NCI-H446 (cell line): ENCODE measurements around the gene TGFB2.

Experiments
- DNase-seq, 2 experiments: peaks; one replicate each; lab custom pipeline; 2025; lab: John Stamatoyannopoulos, UW

The TGFB2 gene

GRCh38 chr1:218336328-218336727 is 8.8 kb upstream of the TGFB2 start:
- no peak for DNase-seq

GRCh38 chr1:218339267-218339831 is 5.8 kb upstream of the TGFB2 start:
- DNase-seq = peak in 1 of 2 experiments; percentile 20

GRCh38 chr1:218341325-218341724 is 3.8 kb upstream of the TGFB2 start:
- DNase-seq = no peak

GRCh38 chr1:218342091-218342490 is 3.0 kb upstream of the TGFB2 start:
- DNase-seq = no peak

GRCh38 chr1:218345673-218346390 is 696 bp downstream of the TGFB2 start:
- peak in 1 of 2 experiments; percentile 37 for DNase-seq

GRCh38 chr1:218346391-218347204 is 1.5 kb downstream of the TGFB2 start:
- no peak for DNase-seq

GRCh38 chr1:218347336-218347722 is 2.2 kb downstream of the TGFB2 start:
- DNase-seq = no peak

GRCh38 chr1:218347723-218348627 is 2.8 kb downstream of the TGFB2 start:
- no peak for DNase-seq

- no peak for DNase-seq
Observed at GRCh38 chr1:218348628-218349071, 3.5 kb downstream of the TGFB2 start.

- DNase-seq = no peak
Observed at GRCh38 chr1:218349348-218350034, 4.4 kb downstream of the TGFB2 start.

GRCh38 chr1:218350035-218350525 is 4.9 kb downstream of the TGFB2 start:
- DNase-seq = no peak

GRCh38 chr1:218350801-218351266 is 5.7 kb downstream of the TGFB2 start:
- DNase-seq = no peak

GRCh38 chr1:218351391-218352074 is 6.4 kb downstream of the TGFB2 start:
- DNase-seq = no peak

- no peak for DNase-seq
Observed at GRCh38 chr1:218352075-218352438, 6.9 kb downstream of the TGFB2 start.

- DNase-seq = no peak
Observed at GRCh38 chr1:218353656-218354055, 8.5 kb downstream of the TGFB2 start.

GRCh38 chr1:218355278-218355677 is 10.1 kb downstream of the TGFB2 start:
- no peak for DNase-seq

GRCh38 chr1:218357211-218357892 is 12.2 kb downstream of the TGFB2 start:
- no peak for DNase-seq

- no peak for DNase-seq
Observed at GRCh38 chr1:218357893-218358232, 12.7 kb downstream of the TGFB2 start.

- DNase-seq = peak in 1 of 2 experiments; percentile 52
Observed at GRCh38 chr1:218361298-218362065, 16.3 kb downstream of the TGFB2 start.
